ENCODE measurements around the gene CHCHD3.

Gene CHCHD3

DNA sequence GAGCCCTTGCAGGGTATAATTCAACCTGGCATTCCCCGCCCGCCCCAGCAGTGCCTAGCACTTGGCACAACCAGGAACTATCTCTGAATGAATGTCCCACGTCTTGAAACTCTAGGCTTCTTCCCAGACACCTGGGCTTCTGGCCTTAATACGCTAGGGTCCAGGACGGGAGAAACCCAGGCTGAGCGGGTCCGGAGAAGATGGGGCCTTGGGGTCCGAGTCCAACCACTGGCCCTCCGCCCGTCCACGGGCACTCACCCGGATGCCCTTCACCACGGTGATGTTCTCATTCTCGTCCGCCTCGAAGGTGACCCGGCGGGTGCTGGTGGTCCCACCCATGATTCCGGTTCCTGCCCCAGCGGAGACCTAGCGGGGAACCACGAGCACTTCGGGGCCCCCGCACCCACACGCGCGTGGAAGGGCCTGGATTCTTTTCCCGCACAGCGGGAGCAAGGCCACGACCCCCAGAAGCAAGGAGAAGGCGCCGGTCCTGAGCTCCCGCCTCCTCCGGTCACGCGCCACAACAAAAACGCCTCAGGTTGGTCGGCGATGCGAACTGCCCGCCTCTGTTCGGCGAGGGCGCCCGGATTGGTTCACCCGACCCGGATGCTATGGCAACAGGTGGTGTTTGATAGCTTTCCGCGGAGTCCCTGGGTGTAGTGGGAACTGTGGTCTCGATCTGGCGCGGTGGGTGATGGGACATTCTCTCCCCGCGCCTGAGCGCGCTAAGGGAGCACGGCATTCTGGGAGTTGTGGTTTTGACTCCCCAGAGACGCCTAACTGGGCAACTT is at the start of gene CHCHD3:
Gene CHCHD3 (minus strand): TSS at position 492 of the 791 bp plus-strand sequence. CDS start 153 bp downstream, at position 339.
- peak; percentile 97 for DNase-seq

DNA sequence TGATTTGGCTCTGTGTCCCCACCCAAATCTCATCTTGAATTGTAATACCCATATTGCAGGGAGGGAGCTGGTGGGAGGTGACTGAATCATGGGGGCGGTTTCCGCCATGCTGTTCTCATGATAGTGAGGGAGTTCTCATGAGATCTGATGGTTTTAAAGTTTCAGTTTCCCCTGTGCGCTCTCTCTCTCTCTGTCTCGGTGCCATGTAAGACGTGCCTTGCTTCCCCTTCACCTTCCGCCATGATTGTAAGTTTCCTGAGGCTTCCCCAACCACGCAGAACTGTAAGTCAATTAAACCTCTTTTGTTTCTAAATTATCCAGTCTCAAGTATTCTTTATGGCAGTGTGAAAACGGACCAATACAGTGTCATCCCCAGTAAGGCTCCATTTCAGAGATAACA is 48.3 kb upstream of the CHCHD3 start:
- DNase-seq: no peak

DNA sequence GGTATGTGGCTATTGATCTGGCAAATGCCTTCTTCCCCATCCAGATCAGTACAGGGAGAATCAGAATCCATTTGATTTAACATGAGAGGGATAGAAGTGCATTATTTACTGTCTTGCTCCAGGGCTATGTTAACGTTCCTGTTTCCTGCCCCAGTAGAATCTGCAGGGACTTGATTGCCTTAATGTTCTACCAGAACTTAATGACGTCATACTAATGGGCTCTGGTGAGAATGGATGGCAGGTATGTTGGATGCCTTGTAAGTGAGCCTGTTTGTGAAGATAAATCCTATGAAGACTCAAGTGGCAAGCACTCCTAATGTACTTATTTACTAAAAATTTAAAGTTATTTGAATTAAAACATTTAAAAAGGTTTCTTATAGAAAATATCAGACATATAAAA is 44.5 kb upstream of the CHCHD3 start:
- no peak for DNase-seq

DNA sequence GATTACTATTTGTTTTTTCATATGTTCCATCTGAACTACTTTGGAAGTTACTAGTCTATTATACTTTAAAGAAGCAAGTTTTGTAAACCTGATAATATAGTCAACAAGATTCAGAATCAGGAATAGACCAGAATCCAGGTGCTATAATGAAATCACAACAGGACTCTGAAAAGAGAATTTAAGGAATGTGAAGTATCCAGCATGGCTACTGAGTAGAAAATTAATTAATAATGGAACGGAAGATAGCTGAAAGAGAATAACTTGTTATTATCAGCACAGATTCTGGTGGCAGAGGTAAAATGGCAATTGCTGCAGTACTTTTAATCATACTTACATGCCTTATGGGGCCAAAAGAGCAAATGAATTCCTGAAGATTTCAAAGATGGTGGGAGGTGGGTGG is 43.1 kb upstream of the CHCHD3 start:
- no peak for DNase-seq

DNA sequence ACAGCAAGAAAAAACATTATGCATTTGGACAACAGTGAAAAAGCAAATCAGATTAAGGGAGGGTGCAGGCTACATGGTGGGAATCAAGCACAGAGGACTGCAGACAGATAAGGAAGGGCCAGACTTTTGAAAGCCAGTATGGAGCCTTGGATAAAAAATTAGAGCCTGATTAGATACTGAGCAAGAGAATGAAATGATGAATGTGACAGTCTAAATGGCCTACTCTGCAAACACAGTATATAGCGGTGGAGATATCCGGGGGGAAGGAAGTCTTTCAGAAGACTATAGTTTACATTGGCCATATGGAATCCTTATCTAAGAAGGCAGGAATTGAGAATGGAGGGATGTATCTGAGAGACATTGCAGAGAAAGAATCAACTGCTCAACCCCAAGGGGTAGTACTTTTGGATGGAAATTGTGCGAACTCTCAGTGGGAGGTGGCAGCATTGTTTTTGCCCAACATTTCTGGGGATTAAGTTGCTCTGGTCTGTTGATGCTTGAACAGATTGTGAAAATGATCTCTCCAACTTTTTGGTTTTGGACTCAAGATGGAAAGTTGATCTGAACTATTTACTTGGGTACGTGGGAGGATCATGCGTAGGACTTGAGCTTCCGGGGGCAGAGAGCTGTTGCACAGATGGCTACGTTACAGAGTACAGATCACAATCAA is 39.4 kb upstream of the CHCHD3 start:
- no peak for DNase-seq

DNA sequence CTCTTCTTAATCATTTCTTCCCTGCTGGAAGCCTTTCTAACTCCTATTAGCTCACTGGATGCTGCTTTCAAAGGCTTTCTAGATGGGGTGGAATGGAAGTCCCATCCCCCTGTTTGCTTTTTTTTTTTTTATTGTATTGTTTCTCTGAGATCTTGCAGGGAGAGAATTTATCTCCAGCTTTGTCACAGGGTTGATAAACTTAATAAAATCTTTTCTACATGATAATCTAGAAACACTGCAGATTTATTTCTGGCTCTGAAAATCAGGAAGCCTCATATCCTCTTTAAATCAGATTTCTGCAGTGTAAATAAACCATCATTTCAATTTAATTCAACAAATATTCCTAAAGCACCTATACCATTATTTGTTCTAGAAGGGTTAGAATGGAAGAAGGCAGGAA is 37.2 kb upstream of the CHCHD3 start:
- no peak for DNase-seq

DNA sequence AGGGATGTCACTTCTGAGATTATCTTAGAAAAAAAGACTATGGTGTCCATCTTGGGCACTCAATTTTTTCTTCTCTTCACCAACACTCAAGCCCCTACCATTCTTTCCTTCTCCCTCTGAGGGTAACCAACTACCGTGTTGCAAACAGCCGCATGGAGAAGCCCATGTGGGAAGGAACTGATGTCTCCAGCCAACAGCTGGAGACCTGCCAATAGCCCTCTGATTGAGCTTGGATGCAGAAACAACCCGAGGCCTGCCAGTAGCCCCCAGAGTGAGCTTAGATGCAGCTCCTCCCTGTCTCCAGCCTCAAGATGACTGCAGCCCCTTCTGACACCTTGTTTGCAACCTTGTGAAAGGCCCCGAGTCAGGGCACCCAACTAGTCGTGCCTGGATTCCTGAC is 36.4 kb upstream of the CHCHD3 start:
- no peak for DNase-seq

DNA sequence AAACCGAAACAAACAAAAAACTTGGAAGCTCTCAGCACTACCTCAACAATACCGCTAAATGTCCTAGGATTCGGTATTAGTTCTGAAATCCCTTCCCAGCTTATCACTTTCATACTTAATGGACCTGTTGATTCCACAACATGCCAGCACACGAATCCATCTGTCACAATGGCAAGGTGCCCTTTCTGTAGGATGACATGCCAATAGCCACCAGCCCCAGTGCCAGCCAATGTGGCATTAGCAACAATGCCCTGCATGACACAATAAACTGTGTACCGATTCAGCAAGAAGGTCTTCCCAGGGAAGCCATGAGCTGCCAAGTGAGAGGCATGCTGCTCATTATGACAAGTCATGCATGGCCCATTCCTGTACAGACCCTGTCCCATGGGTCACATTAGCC is 35.6 kb upstream of the CHCHD3 start:
- no peak for DNase-seq

DNA sequence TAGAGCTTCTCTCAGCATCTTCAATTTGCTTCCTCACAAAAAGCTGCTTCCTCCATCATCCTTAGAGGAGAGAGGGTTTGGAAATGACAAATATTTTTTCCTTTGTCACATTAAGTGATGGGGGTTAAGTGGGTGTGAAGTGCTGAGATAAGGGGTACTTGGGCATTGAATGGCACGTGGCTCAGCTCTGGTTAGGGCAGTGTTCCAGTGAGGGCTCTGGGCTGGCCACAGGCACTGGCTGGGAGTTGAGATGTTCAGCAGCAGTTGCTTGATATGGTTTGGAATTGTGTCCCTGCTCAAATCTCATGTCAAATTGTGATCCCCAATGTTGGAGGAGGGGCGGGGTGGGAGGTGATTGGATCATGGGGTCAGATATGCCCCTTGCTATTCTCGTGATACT is 33.7 kb upstream of the CHCHD3 start:
- no peak for DNase-seq

DNA sequence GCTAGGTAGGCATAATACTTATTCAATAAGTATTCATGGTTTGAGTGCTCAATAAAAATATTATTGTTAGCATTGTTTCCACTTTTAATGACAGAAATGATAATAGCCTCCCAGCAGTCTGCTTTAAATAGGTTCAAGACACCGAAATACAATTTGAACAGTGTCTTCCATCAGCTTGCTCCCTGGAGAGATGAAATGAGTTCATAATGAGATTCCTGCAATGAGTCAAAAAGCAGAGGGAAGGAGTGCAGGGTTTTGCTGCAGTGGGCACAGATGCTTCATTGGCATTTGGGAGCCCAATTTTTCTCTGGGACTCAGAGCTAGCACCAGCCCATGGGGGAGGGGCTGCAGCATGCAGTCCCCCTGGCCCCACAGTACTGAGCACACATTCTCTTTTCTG is 32.6 kb upstream of the CHCHD3 start:
- no peak for DNase-seq

DNA sequence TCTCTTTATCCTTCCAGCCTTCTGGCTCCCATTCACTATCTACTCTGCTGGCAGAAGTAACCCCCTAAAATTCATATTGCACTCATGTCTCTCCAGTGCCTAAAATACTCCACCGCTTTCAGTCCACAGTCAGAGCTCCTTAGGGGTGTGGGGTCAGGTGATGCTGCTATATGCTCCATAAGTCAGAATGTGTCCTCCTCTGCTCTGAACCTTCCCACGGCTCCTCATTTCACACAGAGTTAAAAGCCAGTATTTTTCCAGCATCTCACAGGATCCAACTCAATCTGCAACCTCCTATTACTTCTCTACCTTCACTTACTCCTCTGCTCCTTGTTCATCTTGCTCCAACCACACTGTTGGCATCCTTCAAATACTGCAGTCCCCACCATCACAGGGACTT is 31.1 kb upstream of the CHCHD3 start:
- DNase-seq: no peak

DNA sequence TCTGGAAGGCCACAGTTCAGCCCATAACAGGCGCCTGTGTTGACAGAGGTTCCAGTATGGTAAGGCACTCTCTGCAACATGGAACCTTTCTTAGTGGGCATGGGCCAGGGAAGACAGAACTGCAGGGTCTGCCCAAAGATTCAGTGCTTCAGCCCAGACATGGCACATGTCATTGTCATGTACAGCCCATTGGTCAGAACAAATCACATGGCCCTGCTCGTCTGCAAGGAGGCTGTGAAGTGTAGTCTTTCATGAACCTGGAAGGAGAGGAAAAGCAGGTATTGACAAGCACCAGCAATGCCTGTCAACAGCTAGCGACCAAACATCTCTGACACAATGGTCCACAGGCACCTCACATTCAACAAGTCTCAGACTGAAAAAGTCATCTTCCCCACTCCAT is 30.4 kb upstream of the CHCHD3 start:
- DNase-seq: no peak

DNA sequence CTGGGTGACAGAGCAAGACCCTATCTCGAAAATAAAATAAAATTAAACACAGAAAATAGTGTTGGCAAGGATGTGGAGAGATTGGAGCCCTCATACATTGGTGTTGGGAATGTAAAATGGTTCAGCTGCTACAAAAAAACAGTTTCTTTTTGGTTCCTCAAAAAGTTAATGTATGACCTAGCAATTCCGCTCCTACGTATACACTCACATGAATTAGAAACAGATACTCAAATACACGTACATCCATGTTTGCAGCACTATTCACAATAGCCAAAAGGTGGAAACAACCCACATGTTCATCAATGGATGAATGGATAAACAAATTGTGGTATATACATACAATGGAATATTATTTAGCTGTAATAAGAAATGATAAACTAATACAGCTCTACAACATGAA is 28.4 kb upstream of the CHCHD3 start:
- DNase-seq: no peak

DNA sequence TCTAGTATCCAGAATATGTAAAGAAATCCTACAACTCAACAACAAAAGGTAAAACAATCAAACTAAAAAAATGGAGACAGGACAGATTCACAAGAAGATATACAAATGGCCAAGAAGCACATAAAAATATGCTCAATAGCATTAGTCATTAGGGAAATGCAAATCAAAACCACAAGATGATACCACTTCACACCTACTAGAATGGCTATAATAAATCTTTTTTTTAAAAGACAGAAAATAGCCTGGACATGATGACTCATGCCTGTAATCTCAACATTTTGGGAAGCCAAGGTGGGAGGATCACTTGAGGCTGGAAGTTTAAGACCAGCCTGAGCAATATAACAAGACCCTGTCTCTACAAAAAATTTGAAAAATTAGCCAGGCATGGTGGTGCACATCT is 27.9 kb upstream of the CHCHD3 start:
- DNase-seq: no peak

DNA sequence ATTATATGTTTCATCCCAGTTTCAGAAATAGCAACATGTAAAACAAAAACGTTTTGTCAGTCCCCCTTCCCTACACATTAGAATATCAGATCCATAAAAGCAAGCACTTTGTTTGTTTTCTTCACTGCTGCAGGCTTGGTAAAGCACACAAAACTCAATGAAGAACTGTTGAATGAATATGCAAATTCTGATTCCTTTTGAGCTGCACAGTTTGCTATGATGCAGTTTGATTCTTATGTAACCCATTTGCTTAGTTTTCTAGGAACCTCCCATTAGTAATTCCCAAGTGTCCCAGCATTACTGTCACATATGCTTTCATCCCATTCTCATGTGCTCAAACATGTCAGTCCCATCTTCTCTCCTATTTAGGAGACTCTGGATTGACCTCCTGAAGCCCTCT is 26.1 kb upstream of the CHCHD3 start:
- no peak for DNase-seq

DNA sequence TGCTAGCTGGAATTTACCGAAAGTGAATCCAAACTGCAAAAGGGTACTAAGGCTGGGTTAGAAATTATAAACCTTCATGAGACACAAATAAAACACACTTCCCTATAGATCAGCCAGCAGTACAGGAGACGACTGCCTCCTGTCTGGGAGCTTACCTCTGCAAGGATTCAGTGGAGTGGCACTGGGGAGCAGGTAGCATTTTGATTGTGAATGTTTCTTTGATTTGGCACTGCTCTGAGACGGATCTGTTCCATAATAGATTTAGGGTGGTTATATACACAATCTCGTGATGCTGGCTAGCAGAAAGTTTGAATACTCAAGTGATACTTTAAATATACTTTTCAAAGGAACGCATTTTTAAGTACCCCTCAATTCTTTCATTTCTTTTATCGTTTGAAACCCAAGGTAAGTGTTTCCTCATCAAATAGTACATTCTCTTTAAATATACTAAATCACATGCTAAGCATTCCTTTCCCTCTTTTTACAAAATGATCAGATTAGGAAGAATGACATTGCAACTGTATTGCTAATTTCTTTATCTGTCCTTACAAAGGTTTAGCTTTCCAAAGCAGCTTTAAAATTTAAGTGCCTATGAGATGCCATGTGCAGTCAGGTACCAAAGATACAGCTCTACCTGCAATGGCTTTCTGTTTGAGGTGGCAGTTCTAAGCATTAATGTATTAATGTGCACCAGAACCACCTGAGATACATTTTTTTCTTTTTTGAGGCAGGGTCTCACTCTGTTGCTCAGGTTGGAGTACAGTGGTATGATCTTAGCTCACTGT is 20.6 kb upstream of the CHCHD3 start:
- DNase-seq: no peak

DNA sequence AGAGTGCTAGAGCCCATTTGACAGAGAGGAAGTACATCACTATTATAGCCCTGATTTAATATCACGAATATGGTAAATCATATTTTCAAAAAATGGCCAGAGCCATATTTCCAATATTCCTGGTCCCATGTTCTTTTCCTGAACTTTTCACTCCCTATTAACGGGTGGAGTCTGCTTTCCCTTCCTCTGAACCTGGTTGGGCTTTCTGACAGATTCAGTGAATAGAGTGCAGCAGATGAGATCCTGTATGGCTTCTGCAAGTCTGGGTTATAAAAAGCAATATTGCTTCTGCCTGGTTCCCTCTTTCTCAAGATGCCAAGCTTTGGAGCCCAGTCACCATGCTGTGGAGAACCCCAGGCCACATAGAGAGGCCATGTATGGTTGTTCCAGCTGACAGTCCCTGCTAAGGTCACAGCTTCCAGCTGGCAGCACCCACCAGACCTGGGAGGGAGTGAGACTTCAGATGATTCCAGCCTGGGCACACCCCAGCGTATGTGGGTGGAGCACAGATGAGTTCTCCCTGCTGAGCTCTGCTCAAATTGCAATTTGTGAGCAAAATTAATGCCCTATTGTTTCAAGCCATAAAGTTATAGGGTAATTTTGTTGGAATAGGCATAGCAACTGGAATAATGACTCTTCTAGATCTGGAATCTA is 17.9 kb upstream of the CHCHD3 start:
- DNase-seq: peak; percentile 2

DNA sequence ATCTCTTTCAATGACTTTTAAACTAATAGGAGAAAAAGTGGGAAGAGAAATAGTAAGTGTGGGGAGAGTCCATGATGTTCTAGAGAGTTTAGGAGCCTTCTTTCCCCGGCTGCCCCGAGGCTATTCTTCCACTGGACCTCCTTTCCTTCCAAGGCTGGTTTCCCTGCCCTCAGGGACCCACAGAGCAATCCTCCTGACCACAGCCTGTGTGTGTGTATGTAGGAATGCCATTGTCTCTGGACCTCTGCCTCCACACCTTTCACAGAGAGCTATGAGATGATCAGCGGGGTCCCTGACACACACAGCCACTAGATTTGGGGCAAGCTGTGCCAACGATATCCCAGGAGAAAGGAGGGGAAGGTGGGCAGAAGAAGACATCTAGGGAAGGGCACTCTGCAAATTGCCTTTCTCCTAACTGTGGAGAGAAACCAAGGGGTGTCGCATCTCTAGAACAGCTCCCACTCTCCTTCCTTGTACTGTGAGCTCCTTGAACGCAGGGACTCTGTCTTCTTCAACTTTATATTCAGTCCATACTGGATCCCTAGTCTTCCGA is 13.3 kb upstream of the CHCHD3 start:
- DNase-seq: no peak

DNA sequence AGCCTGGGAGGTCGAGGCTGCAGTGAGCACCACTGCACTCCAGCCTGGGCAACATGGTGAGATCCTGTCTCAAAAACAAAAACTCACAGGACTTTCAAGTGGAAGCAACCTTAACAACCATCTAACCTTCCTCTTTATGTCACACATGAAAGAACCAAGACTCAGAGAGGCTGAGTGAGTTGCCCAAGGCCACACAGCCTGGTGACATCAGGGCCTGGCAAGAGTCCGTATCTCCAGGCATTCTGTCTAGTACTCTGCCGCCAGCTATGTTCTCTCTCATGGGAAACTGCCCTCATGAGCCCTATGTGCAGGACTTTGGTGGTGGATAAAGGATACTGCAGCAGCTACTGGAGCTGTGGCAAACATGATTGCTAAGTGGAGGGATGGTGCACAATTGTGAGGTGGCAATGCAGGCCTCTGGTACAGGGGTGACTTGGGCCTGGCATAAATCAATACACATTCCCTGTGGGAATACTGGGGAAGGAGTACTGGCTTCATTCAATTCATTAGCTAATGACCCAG is 10.1 kb upstream of the CHCHD3 start:
- DNase-seq: no peak

DNA sequence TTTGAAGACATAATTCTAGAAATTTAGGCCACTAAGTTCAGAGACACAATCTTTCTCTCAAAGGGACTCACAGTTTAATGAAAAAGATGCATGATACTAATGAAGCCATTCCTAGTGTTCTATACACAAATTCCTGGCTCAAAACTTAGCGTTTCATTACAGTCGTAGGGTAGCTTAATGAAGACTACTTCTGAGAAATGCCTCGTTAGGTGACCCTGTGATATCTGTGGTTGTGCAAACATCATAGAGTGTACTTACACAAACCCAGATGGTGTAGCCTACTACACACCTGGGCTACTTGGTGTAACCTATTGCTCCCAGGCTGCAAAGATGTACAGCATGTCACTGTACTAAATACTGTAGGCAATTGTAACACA is 488 bp upstream of the CHCHD3 start:
- no peak for DNase-seq

DNA sequence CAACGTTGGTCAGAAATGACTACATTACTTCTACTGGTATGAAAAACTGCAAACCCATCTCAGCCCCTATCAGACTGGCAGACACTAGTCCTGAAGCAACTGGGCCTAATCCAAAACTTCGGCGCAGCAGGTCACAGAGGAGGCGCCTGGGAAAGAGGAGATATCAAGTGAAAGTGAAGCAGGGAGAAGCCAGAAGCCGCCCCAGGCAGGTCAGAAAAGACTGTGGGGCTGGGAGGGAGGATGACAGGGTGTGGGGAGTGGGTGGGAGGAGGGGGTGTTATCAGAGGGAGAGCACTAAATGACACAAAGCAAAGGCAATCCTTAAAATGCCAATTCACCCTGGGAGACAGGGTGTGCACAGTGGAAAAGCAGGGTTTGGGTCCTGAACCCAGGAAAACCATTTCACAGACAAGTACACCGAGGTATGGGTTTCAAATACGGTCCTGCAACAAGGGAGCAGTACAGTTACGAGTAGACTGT is 731 bp downstream of the CHCHD3 start:
- peak; percentile 27 for DNase-seq

DNA sequence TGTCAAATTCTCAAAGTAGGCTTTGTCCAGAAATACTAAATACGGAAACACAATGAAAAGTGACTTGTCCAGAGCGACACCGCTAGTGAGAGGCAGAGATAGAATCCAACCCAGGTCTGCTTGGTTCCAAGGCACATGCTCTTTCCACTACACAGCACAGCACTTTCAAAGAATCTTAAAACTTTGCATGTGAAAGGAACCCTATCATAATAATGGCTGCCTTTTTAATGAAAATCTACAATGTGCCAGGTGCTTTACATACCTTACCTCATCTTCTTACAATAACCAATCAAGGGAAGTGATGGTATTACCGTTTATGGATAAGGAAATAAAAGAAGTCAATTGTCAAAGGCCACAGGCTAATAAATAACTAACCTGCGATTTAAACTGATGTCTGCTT is 2.6 kb downstream of the CHCHD3 start:
- DNase-seq: no peak

DNA sequence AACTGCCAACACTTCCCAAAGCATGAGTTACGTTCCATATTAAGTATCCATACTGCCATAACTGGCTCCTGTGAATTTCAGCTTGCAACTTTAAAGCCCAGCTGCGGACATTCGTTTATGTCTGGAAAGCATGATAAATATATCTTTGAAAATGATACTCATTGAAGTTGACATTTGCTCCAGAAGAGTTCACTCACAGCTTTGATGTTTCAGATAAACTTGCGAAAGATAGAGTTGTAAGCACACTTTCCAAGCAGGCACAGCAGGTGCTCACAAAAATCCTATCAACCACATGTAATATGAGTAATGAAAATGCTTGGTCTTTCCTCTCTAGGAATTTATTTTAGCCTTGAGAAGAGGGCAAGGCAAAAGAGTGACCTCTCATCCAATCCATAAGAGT is 4.5 kb downstream of the CHCHD3 start:
- DNase-seq: no peak

Data from suppressor macrophage treated with lipopolysaccharide for 4 hours (primary cell).